GM12872 (cell line): Measurements from ENCODE around the gene ASB2.

Experiments used
- TF ChIP-seq, protein P1 (sequence below): IDR thresholded peaks from 3 replicates; pipeline ENCODE4 v1.5.1; 2011; ENCODE audit warnings: low read depth, mild to moderate bottlenecking, low read length, moderate library complexity; ENCODE audit not compliant: insufficient read depth

ASB2 gene

DNA sequence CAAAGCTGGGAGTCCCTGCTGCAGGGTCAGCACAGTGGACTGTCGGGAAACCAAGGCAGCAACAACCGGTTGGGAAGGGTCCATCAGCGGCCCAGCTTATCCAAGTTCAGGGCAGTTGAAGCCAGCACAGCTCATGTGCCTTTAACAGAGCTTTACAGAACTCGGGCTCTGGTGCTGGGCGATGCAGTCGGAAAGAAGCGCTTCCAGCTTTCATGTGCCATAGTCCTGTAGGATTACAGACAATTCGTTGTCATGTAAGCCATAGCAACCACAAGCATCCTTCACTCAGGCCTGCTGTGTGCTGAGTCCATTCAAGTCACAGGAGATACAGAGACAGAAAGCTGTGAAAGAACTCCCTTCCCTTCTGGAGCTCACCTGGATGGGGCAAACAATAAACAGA lies 52.7 kb downstream of the ASB2 start:
- TF ChIP-seq, protein P1, sequence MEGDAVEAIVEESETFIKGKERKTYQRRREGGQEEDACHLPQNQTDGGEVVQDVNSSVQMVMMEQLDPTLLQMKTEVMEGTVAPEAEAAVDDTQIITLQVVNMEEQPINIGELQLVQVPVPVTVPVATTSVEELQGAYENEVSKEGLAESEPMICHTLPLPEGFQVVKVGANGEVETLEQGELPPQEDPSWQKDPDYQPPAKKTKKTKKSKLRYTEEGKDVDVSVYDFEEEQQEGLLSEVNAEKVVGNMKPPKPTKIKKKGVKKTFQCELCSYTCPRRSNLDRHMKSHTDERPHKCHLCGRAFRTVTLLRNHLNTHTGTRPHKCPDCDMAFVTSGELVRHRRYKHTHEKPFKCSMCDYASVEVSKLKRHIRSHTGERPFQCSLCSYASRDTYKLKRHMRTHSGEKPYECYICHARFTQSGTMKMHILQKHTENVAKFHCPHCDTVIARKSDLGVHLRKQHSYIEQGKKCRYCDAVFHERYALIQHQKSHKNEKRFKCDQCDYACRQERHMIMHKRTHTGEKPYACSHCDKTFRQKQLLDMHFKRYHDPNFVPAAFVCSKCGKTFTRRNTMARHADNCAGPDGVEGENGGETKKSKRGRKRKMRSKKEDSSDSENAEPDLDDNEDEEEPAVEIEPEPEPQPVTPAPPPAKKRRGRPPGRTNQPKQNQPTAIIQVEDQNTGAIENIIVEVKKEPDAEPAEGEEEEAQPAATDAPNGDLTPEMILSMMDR = no peak

DNA sequence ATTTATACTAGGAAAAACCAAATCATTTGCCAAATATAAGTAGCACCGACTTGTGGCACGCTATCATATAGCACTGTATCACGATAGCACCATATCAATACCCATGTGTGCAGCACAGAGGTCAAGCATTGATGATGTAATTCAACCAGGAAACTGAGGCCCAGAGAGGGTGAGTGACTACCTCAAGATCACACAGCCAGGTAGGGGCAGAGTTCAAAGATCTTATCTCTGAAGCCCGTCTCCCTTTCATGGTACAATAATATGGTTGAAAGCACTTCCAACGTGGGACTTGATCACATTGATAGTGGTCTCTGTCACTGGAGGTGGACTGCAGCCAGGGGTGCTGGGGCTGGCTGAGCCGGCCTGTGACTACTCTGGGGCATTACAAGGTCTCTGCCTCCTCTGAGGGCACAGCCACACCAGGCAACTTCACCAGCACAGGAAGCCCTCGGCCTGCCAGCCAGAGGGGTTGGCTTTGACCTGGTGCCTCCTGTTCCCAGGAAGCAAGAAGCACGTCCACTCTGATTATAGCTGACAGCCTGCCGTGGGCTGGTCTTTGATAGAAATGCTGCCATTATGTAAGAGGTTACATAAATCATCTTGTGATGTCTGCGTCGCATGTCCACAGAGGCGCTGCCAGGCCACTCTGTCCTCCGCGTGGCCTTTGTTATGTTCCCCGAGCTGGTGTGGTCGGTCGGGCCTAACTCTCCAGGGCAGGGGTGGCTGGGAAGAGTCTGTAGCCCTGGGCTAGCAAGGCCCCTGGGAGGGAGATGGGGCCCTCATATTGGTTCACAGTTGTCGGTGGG lies 55.2 kb downstream of the ASB2 start:
- TF ChIP-seq, protein P1 = no peak

DNA sequence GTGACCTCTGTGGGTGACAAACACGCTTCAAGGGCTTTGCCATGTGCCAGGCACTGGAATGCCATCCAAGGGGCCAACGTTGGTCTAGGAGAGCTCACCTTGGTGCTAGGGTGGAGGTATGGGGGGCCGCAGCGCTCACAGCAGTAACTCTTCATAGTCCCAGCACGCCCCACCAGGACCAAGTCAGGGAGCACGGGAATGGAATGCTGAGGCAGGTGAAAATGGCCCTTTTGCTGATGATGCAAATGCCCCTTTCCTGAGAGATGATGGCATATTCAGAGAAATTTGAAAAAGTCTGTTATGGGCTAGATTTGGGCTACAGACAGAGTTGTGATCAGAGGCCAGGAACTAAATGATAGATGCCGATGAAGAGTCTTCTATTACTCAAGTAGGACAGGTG lies 59.2 kb downstream of the ASB2 start:
- TF ChIP-seq, protein P1 = no peak

DNA sequence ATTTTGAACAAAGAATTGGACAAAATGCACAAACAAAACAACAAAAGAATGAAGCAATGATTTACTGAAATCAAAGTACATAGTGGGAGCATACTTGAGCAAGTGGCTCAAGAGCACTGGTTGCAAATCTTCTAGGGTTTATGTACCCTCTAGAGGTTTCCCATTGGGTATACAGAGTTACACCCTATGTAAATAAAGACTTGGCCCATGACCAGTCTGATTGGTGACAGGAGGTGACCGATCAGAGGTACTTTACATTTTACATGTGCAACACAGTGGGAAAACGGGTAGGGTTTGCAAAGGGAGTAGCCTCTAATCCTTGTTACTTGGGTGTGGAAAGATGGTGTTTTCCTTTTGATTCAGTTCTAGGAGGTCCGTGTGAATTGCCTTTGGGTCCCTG lies 59.9 kb downstream of the ASB2 start:
- TF ChIP-seq, protein P1 = no peak

DNA sequence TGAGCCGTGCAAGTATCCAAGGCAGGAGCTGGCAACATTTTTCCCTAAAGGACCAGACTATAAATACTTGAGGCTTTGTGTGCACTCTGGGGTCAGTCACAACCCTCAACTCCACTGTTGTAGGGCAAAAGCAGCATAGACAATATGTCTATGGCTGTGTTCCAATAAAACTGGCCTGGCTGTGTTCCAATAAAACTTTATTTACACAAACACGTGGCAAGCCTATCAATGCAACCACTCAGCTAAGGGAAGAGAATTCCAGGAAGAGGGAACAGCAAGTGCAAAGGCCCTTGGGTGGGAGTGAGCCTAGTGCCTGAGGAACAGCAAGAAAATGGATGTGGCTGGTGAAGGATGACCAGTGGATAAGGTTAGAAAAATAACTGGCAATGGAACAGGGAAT lies 60.6 kb downstream of the ASB2 start:
- TF ChIP-seq, protein P1 = no peak

DNA sequence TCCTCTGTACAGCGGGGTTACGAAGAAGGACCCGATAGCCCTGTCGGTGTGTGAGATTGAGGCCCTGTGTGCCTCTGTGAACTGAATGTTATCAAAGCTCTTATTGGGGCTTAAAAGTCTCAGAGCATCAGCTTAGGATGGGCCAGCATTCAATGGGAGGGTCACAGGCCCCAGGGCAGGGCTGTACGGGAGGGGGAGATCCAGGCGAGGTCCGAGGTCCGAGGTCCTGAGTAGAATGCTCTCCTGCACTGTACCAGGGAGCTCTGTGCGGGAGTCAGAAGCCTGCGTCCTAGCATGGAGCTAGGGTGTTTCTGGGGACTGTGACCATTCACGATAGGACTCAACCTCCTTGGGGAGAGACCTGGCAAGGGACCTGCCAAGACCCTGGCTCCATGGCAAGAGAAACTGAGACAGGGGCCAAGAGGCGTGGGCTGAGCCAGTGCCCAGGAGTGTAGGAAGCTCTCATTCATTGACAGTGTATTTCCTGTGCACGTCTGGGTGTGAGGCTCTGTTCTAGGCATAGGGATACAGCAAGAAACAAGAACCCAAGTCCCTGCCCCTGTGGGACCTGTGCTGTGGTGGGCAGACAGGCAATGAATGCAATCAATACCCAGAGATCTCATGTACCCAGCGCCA lies 61.2 kb downstream of the ASB2 start:
- TF ChIP-seq, protein P1 = no peak

DNA sequence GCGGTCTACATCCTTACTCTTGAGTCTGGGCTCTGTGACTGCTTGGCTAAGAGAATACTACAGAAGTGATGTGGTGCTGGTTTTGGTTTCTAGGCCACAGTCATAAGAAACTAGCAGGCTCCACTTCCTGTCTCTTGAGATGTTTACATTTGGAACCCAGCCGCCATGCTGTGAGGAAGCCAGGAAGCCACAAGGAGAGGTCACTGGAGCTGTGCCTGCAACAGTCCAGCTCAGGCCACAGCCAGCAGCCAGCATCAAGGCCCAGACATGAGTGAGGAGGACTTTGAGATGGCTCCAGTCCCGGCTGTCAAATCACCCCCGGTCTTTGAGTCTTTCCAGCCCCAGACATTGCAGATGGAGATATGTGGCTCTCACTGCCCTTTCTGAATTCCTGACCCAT lies 62.1 kb downstream of the ASB2 start:
- TF ChIP-seq, protein P1 = no peak
